Measurements from ENCODE around the gene TMCO4. TPM values are rescaled to one million over a fixed set of nuclear protein-coding genes. Genes with fewer than 3 reads are reported as not detected.

The TMCO4 gene
- total and polyA plus RNA-seq, 2 of the 8 experiments (the other 6 are each of a cell fraction or from before 2014, with no cell fraction given) = 3.0 to 3.1 TPM

- TF ChIP-seq HDAC2 (IDR thresholded peaks at IDR 0.05; ENCODE audit: borderline replicate concordance in 1 of 2, low read depth in 2 of 2, low read length in 2 of 2) = no peak
Observed at GRCh38 chr1:19814681-19815503, 15.2 kb upstream of the TMCO4 start, which contains the start of gene RNF186 (continued).

All from H1 (cell line).